Activated T-cell treated with anti-CD3 and anti-CD28 coated beads for 4 hours (primary cell): Measurements from ENCODE around the gene DPYD.

Source experiments
- DNase-seq: peaks from one replicate; pipeline ENCODE4 v3.0.0-alpha.2; 2020

The DPYD gene

DNA sequence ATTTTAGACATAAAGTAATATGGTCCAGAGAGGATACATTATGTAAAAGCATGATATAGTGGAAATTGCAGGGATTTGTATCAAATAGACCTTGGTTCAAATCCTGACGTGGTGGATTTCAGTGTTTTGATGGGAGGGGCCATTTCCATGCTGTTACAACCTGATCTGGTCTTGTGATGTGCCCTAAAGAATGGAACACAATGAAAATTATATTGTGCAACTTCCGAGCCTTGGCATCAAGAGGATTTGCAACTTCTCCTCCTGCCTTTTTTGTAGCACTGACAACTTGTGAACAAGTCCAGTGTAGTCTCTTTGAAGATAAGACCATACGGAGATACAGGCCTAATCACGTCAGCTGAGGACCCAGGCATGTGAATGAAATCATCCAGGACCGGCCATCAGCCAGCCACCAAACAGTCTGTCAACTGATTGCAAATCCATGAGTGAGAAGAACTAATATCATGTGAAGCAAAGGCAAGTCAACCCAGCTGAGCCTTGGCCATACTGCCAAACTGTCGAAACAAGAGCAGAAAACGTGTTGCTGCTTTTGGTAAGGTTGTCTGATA is 412.1 kb downstream of the DPYD start:
- DNase-seq, result no peak

DNA sequence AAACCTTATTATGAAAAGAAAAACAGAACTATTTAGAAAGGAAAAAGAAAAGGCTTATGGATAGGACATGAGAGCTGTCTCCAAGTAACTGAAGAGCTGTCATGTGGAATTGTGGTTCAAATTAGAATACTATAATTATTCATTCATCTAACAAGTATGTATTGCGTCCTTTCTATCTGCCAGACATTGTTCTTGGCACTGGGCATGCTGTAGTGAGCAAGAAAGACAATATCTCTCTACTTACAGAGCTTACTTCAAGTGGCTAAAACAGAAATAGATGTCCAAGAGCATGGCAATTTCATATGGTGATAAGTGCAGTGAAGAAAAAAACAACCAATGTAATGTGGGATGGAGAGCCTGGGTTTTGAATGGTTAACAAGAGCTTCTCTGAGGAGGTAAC is 413.0 kb downstream of the DPYD start:
- DNase-seq, result no peak

DNA sequence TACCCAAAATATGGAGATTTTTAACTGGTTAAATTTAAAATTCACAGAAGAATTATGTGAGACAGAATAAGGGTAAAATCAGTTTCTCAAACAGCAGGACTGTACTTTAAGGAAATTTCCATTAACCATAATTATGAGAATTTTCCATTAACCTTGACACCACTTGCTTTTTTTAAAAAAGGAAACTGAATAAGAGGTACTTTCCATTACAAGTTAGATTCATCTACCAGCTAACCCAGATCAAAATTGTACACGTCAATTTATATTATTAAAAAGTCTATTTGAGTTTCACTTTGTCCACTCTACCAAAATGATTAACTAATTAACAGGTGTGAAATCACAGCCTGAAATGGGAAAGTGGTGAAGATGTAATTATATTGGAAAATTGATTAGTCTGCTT is 414.5 kb downstream of the DPYD start:
- no peak for DNase-seq

DNA sequence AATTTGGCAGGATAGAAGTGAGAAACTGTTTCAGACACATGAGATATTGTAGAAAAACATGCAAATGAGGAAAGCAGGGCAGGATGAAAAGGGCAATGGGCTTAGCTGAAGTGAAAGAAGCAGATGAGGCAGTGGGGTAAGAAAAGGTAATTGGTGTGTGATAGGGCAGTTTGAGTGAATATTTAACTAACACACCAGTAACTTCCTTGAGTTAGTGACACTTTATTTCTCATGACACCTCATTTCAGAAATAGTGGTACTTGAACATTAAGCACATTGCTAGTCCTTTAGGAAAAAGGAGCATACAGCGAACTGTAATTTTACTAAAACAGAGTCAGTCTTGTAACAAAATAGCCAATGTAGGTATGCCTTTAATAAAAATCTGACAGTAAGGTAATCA is 415.0 kb downstream of the DPYD start:
- DNase-seq, result no peak

DNA sequence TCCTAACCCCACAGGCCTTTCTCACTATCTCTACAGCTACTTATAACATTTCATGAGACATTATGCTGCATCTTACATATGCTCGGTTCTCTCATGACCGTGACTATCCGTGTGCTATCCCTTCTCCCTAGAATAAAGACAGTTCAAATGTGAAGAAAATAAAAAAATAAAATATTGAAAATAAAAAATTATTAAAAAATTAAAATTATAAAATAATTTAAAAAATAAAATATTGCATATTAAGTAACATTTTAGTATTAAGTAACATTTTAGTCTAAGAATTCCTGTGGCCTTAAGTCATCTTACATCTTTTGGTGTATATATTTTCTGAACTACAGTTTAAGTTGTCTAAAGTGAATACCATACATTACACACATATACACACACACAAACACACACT is 415.5 kb downstream of the DPYD start:
- no peak for DNase-seq

DNA sequence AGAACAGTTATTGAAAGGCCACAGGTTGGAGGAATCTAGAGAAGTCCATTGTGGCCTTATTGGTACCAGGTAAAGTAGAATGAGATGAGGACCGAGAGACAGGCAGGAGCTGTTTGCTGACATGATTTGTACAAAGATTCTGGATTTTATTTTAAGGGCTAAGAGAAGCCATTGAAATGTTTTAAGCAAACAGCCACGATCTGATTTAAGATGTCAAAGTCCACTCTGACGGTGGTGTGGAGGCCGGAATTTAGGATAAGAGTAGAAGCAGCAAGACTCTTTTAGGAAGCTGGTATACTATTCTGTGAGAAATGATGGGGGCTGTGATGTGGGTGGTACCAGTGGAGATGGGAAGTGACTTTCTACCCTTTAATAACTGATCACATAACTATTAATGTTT is 418.5 kb downstream of the DPYD start:
- DNase-seq, result no peak

DNA sequence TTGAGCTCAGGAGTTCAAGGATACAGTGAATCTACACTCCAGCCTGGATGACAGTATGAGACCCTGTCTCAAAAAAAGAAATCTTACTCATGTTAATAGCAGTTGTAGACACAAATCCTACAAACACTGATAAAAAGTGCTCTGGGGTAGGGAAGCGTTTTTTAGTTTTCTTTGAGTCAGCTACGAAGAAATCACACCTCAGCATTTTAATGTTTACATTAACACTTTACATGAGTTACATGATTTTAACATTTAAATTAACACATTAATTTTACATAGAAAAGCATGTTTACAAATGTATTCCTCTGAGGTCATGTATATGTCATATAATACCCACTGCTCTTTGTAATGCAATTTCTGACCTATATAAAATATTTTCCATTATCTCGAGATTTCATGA is 419.2 kb downstream of the DPYD start:
- DNase-seq, result no peak

DNA sequence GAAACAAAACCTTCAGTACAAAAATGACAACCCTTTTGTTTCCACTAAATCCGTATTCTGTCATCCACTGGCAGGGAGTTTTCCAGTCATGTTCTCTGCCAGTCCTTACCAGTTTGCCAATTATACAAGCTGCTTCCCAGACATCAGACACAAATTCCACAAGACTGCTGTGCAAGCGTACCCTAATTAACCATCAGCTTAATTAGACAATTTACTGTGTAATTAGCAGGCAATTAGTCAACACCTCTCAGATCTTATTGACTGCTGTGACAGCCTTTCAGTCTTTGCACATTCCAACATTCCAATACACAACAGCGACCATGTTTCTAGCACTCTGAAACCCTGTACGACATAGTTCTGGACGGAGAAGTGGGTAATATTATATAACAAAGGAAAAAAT is 420.1 kb downstream of the DPYD start:
- no peak for DNase-seq

DNA sequence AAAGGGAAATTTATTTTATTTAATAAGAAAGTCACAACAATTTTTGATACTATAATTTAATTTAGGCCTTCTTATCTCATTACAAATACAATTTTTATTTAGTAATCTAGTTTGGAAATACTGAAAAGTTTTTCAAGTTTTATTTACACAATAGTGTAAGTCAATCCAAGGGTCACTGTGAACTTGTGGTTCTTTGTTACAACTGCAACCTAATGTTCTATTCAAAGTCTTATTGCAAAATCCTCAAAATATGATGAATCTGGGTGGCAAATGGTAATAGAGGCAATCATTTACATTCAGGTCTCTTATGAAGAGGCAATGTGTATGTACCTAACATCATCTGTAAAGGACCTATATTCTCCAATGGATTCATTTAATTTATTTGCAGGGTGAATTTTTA is 421.2 kb downstream of the DPYD start:
- DNase-seq, result no peak

DNA sequence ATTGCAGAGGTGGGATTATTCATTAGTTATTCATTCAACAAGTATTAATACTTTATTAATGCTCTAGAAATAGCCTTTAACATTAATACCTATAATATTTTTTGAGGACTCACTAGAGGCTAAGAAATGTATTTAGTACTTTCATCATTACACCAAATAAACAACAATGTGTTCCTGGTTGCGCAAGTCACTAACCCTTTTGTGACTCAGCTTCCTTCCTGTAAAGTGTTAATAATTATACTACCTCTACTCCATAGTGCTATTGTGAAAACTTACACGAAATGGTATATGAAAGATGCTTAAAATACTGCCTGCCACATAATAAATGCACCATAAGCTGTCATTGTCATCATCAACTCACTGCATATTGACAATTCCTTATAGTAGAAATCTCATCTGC is 431.0 kb downstream of the DPYD start:
- no peak for DNase-seq

DNA sequence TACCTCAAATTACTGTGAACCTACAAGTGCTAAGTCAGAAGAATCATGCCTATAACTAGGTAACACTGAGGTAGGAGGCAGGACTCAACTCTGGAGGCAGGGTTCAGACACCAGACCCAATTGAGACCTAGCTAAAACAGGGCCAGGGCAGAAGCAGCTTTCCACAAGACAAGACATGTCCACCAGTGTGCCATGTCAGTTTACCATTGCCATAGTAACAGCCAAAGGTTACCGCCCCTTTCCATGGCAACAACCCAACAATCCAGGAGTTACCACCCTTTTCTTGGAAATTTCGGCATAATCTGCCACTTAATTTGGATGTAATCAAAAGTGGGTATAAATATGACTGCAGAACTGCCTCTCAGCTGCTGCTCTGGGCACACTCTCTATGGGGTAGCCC is 432.3 kb downstream of the DPYD start:
- DNase-seq, result no peak

DNA sequence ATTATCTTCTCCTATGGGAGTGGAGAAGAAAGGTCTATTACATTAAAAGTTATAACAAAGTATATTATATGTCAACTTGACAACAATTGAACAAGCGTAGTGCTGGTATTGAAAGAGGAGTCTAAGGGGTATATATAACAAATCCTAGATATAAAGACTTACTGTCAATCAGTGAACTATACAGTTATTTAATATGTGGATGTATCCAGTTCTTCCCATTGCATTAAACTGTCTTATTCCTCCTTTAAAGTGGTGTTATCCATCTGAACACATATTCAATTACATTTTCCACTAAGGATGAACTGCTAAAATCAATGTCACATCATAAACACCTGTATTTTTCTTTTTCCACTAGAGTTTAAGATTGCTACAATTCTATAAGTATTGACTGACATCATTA is 438.8 kb downstream of the DPYD start:
- no peak for DNase-seq

DNA sequence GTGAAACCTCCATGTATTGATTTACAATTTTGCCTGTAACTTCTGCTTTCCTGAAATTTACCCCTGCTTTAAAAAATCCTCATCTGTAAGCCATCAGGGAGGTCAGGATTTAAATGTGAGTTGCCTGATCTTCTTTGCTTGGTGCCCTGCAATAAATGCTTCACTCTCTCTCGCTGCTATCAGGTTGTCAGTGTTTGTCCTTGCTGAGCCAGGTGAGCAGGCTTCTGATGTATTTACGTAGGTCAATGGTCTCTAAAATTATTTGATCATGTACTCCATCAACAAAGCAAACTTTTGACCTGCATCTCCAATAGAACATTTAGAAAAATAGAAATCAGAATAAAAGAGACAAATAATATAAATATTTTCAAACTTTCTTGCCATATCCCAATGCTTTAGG is 453.4 kb downstream of the DPYD start:
- DNase-seq, result no peak

DNA sequence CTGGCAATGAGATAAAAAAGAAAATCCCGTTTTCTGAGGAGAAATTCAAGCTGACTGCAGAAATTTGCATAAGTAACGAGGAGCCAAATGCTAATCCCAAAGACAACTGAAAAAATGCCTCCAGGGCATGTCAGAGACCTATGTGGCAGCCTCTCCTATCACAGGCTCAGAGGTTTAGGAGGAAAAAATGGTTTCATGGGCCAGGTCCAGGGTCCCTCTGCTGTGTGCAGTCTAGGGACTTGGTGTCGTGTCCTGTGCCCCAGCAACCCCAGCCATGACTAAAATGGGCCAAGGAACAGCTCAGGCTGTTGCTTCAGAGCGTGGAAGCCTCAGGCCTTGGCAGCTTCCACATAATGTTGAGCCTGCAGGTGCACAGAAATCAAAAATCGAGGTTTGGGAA is 456.5 kb downstream of the DPYD start:
- no peak for DNase-seq

DNA sequence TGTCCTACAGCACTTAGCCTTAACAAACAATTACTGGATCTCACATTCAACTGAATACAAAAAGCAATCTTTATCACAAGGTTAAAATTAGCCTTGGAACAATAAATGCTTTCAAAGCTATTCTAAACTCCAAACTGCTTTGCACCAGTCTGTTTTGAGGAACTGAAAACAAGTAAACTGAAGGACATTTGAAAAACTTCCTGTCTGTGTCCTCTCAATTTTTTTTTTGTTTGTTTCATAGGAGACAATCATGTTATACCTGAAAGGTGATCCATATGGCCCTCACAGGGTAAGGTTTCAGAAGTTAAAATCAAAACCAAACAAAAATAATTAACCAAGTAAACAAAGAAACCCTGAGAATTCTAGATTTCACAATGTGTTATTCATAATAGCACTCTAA is 459.1 kb downstream of the DPYD start:
- DNase-seq, result no peak

DNA sequence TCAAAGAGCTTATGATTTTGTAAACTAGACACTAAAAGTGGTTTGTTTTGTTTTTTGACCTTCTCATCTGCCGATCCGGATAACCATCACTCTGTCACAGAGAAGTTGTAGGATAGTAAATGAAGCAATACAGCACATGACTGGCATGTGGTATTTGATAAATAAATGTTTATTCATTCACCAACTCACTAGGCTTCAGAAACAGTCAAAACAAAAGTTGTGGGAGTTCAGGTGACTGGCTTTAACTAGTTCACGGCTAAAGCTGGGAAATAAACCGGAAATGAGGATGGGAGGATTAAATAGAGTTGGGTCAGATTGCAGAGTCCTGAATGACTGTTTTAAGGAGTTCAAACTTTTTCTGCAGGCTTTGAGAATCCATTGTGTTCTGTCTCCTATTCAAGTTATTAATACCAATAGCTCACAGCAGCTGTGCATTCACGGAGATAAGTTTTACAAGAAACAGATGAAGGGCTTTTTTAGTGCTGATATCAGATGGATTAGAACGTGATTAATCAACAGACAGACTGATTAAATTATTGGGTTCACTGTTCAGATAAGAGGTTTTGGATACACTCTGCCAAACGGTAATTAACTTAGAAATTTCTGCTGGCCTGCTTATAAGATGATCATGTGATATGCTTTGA is 463.3 kb downstream of the DPYD start:
- no peak for DNase-seq

DNA sequence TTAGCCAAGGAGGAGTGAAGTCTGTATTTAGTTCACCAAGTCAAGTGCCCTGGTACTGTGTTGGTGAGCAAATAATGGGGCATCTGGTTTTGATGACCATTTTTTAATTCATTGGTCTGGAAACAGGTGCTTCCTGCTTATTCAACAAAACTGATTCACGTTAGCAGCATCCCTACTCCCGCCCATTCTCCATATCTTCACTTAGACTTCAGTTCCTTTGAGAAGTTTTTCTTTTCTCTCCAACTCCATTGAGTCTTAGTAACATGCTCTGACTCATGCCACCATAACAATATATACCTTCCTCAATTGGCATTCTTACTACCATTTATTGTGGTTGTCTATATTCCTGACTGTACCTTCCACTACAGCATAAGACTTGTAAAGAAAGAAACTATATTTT is 468.9 kb downstream of the DPYD start:
- no peak for DNase-seq

DNA sequence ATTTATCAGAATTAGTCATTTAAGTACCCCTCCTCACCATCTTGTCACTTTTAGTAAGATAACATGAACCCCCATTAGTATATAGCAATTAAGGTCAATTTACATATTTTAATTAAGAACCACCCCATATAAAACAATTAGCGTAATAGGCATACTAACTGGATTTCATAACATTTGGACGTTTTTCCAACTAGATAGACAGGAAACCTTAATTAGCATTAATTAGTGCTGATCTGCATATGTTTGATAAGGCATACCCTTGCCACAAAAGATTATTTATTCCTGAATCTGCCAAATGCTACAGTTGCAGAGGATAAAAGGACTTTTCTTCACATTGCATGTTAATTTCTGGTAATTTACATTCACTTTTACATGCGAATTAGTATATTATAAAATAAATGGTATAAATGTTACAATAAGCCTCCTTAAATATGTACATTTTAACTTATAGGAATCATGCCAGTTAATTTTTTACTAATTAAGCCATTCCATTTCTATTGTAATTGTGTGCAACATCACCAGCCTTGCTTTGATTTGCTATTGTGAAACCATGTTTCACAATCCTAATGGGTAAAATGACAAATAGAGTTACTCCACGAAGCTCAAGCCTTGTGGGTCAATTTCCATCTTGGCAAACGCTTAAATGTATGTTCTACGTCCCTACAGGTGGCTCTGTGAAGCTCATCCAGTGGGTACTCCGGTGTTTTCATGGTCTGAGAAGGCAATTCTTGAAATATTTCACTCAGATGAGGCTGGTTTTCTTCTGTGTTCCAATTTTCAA is 469.6 kb downstream of the DPYD start:
- DNase-seq, result no peak

DNA sequence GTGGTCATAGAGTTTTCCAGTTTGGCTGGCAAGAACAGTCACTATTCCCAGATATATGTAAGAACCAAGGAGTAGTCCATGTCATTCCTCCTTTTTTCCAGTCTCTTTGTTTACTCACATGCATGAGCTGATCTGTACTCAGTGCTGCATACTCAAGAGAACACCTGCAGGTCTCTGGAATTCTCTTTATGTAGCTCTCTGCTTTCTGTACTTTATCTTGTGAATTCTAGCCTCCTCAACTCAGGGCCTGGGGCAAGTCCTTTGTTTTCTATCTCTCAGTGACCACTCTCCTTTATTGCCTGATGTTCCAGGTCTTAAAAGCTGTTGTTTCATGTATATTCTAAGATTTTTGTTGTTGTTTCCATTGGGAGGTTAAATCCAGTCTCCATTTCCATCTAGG is 478.9 kb downstream of the DPYD start:
- DNase-seq, result no peak

DNA sequence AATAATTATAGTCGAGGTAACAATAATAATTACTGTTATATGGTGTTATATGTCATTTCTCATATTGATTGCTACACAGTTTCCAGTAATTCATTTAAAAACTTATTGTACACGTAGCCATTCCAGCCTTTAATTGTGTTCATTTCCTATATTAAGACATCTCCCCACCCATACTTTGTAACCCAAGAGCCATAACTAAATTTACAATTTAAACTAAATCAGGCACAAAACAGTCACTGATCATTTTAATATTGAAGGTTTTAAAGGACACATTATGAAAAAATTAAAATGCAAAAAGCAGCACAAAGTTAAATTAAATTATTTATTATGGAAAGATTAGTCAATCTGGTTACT is 487.0 kb downstream of the DPYD start:
- DNase-seq, result no peak

DNA sequence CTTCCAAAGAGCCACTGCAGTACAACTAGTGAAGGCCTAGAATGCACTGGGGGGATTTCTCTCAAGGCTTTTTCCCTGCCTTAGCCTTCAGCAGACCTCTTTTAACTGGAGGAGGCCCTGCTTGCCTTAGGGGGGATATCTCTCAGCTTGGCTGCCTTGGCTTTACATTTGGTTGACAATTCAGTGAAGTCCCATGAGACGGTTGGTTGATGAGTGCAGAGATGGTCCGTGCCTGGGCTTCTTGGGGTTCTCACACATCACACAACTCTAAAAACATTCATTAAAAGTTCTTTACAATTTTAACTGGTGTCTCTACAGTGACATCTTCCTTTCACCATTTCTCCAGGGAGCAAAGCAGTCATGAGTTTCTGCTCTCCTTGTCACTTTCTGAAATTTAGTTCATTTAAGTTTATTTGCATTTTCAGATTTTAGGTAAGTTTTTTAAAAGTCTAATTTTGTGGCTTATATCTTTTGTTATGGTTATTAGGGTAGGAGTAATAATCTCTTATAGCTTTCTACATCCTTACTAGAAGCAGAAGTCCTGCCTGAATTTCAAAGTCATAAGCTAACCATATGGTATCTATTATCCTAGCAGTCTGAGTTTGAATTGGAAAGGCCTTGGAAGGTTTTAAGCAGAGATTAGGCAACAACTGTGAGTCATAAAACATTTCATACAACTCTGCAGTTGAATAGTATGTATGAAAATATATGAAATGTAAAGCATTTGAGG is 487.6 kb downstream of the DPYD start:
- no peak for DNase-seq

DNA sequence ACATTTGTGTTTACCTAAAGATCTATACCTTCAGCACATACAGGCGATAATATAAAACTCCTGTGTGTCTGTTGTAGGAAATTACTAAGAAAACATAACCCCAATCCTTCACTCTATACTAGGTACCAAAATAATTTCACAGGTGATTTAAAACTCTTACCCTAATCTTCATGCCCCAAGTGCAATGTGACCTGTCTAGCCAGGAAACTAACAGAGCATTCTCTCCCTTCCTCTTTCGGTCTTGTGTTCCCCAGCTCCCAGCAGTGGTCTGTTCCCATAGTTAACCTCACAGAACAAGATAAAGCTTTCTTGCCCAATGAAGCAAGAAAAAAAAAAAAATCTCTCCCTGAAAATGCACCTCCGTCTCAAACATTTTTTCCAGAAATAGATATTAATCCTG is 493.5 kb downstream of the DPYD start:
- DNase-seq, result no peak

DNA sequence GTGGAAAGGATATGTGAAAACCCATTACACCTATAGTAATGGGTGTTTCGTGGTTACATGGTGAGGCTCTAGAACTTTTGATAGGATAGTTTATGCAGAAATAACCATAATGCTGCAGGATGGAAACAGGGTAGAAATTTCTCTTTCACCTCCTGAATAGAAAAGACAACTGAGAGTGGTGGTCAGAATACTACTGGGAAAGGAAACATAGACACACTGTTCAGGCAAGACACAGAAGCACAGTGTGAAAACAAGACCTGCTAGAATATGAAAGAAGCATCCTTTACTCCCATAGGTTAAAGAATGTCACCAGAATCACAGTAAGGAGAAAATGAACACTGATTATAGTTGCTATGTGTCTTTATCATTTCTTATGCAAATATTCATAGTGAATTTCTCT is 496.6 kb downstream of the DPYD start:
- DNase-seq, result no peak

DNA sequence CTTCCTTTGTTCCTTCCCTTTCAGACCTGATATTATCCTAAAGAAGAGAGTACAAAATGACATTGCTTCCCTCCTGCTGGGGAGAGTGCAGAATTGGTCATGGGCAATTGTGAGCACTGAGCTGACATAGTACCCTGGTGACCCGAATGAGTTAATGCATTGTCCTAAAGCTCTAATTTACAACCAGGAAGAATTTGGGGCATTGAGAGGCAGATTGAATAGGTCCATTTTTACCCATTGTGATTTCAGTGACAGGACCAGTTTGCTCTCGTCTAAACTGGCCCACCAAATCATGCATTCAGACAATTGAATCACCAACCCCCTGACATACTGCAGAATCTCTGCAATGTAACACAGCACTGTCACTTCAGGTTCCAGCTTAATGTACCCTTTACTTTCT is 497.4 kb downstream of the DPYD start:
- no peak for DNase-seq
